ENCODE results near the gene MANBA.

MANBA gene

DNA sequence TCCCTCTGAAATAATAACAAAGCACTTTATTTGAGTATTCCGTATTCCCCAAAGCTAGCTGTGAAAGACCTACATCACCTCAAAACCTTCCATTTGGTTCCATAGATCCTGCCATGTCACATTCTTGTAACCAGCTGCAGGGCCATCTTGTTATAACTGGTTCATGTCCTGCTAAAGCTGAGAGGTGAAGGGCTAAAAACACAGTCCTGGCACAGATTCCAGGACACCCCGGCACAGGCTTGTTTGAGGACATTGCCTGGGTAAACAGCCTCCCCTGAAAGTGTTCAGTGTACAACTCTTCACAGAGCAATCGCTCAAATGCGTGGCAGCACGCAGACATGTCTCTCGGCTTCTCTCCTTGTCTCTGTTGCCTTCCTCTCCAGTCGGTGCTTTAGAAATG, 129.2 kb downstream of the MANBA start:
- peaks cover 6% of the 10 kb centered on the region; the same call in 1 of the 2 replicates for H3K36me3 ChIP-seq (ENCODE audit: low read depth)
- TF ChIP-seq CTCF (IDR thresholded peaks at IDR 0.05; ENCODE audit: poor library complexity, severe bottlenecking): no peak
- no peaks in the 10 kb centered on the region for H3K27me3 ChIP-seq (ENCODE audit: insufficient read depth, poor library complexity, severe bottlenecking)
- ATAC-seq (ENCODE audit: low read depth) (no peak), DNase-seq (ENCODE audit: low spot score) (no peak)
- H3K27ac ChIP-seq (ENCODE audit: poor library complexity, severe bottlenecking): no peak overlapping the region
- H3K4me1 ChIP-seq (ENCODE audit: insufficient read depth, poor library complexity, severe bottlenecking): peaks cover 32% of the 10 kb centered on the region
- no peak overlapping the region for H3K4me3 ChIP-seq (ENCODE audit: severe bottlenecking)
- H3K9me3 ChIP-seq (ENCODE audit: severe bottlenecking): no peaks in the 10 kb centered on the region

DNA sequence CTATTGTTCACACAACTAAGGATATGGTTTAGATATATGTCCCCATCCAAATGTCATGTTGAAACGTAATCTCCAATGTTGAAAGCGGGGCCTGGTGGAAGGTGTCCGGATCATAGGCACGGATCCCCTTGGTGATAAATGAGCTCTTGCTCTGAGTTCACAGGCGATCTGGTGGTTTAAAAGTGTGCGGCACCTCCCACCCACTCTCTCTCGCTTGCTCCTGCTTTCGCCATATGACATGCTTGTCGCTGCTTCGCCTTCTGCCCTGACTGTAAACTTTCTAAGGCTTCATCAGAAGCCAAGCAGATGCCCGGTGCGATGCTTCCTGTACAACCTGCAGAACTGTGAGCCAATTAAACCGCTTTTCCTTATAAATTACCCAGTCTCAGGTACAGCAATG, 131.1 kb downstream of the MANBA start:
- H3K4me3 ChIP-seq (ENCODE audit: severe bottlenecking): no peak overlapping the region
- H3K27me3 ChIP-seq (ENCODE audit: insufficient read depth, poor library complexity, severe bottlenecking): no peaks in the 10 kb centered on the region
- peak overlapping the region; percentile 91 for H3K27ac ChIP-seq (ENCODE audit: poor library complexity, severe bottlenecking)
- no peak for DNase-seq (ENCODE audit: low spot score)
- ATAC-seq (ENCODE audit: low read depth): no peak
- TF ChIP-seq CTCF (IDR thresholded peaks at IDR 0.05; ENCODE audit: poor library complexity, severe bottlenecking): no peak
- no peaks in the 10 kb centered on the region for H3K36me3 ChIP-seq (ENCODE audit: low read depth)
- H3K4me1 ChIP-seq (ENCODE audit: insufficient read depth, poor library complexity, severe bottlenecking): peaks cover 32% of the 10 kb centered on the region
- no peaks in the 10 kb centered on the region for H3K9me3 ChIP-seq (ENCODE audit: severe bottlenecking)

- H3K9me3 ChIP-seq (ENCODE audit: severe bottlenecking): no peaks in the 10 kb centered on the region
- peaks cover 32% of the 10 kb centered on the region for H3K4me1 ChIP-seq (ENCODE audit: insufficient read depth, poor library complexity, severe bottlenecking)
- DNase-seq (ENCODE audit: low spot score) (peak; percentile 79), ATAC-seq (ENCODE audit: low read depth) (peak; percentile 94)
- H3K27ac ChIP-seq (ENCODE audit: poor library complexity, severe bottlenecking): peak overlapping the region; percentile 91
- no peaks in the 10 kb centered on the region for H3K27me3 ChIP-seq (ENCODE audit: insufficient read depth, poor library complexity, severe bottlenecking)
- no peak for TF ChIP-seq CTCF (IDR thresholded peaks at IDR 0.05; ENCODE audit: poor library complexity, severe bottlenecking)
- no peak overlapping the region for H3K4me3 ChIP-seq (ENCODE audit: severe bottlenecking)
- H3K36me3 ChIP-seq (ENCODE audit: low read depth): no peaks in the 10 kb centered on the region
These were observed 132.8 kb downstream of the MANBA start for GRCh38 chr4:102627831-102628523.

DNA sequence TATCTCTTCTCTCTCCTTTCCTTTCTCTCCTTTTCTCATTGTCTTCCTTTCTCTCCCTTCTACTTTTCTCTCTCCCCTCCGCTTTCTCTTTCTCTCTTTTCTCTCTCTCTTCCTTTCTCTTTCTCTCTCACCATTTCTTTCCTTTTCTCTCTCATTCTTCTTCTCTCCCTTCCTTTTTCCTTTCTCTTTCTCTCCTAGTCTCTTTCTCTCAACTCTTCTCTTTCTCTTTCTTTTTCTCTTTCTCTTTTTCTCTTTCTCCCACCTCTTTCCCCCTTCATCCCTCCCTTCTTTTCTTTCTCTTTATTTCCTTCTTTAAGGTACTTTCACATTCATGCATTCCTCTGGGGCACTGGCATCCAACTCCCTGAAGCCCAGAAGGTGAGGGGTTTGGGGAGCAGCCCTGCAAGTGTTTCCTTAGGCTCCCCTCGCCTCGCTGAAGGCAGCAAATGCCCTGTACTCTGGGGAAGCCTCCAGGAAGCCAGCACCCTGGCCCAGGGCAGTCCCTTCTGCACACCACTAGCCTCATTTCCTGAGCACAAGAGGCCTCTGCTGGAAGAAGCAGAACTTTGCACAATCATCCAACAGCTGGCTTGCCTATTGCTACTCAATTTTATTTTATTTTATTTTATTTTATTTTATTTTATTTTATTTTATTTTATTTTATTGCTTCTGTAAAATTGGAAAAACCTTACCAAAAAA, 135.4 kb downstream of the MANBA start:
- no peaks in the 10 kb centered on the region for H3K9me3 ChIP-seq (ENCODE audit: severe bottlenecking)
- no peak for DNase-seq (ENCODE audit: low spot score)
- TF ChIP-seq CTCF (IDR thresholded peaks at IDR 0.05; ENCODE audit: poor library complexity, severe bottlenecking): no peak
- no peaks in the 10 kb centered on the region for H3K27me3 ChIP-seq (ENCODE audit: insufficient read depth, poor library complexity, severe bottlenecking)
- no peak overlapping the region for H3K4me3 ChIP-seq (ENCODE audit: severe bottlenecking)
- no peak overlapping the region for H3K27ac ChIP-seq (ENCODE audit: poor library complexity, severe bottlenecking)
- no peaks in the 10 kb centered on the region for H3K36me3 ChIP-seq (ENCODE audit: low read depth)
- ATAC-seq (ENCODE audit: low read depth): no peak
- H3K4me1 ChIP-seq (ENCODE audit: insufficient read depth, poor library complexity, severe bottlenecking): peaks cover 36% of the 10 kb centered on the region

GRCh38 chr4:102624505-102624904, 136.3 kb downstream of the MANBA start:
- Histone ChIP-seq H3K27ac (ENCODE audit: poor library complexity, severe bottlenecking) (no peak overlapping the region), H3K4me1 (ENCODE audit: insufficient read depth, poor library complexity, severe bottlenecking) (peaks cover 35% of the 10 kb centered on the region), H3K27me3 (ENCODE audit: insufficient read depth, poor library complexity, severe bottlenecking) (no peaks in the 10 kb centered on the region), H3K36me3 (ENCODE audit: low read depth) (no peaks in the 10 kb centered on the region), H3K9me3 (ENCODE audit: severe bottlenecking) (no peaks in the 10 kb centered on the region), H3K4me3 (ENCODE audit: severe bottlenecking) (no peak overlapping the region)
- TF ChIP-seq CTCF (IDR thresholded peaks at IDR 0.05; ENCODE audit: poor library complexity, severe bottlenecking): no peak
- ATAC-seq (ENCODE audit: low read depth) (no peak), DNase-seq (ENCODE audit: low spot score) (no peak)

Data from RWPE2 (cell line).